ENCODE measurements around the gene POLL. TPM values are rescaled to one million over a fixed set of nuclear protein-coding genes. Genes with fewer than 3 reads are reported as not detected.

Gene POLL
- total and polyA plus RNA-seq, 2 of the 4 experiments (the other 2 are of a cell fraction): 6.3 to 23.7 TPM

GRCh38 chr10:101566333-101567164 is 21.5 kb downstream of the POLL start:
- Histone ChIP-seq H3K9ac (ENCODE audit: low read depth, low read length) (no peak overlapping the region), H3K9me1 (ENCODE audit: insufficient read depth, low read length) (peaks cover under 1% of the 10 kb centered on the region), H4K20me1 (ENCODE audit: insufficient read depth, low read length) (no peaks in the 10 kb centered on the region), H3K4ac (ENCODE audit: low read depth, low read length) (no peak overlapping the region), H4K8ac (ENCODE audit: low read depth in 2 of 2, low read length in 2 of 2) (no peak overlapping the region), H3K14ac (replicated peaks; ENCODE audit: low read depth, low read length) (no peak overlapping the region), H3K4me1 (ENCODE audit: control insufficient read depth, insufficient read depth, low read length) (peaks cover 6% of the 10 kb centered on the region), H2AK9ac (replicated peaks; ENCODE audit: low read depth, low read length, poor library complexity) (peak overlapping the region; percentile 48), H2BK5ac (ENCODE audit: low read depth, low read length, poor library complexity, severe bottlenecking) (no peak overlapping the region), H3K56ac (ENCODE audit: extremely low read depth, insufficient read depth, low read length) (peak overlapping the region; percentile 20; the same call in 1 of the 2 replicates), H2BK120ac (ENCODE audit: low read depth, low read length) (no peak overlapping the region), H2AK5ac (ENCODE audit: low read depth, low read length) (no peak overlapping the region), H3K27ac (ENCODE audit: insufficient read depth, low read length) (no peak overlapping the region), H4K91ac (ENCODE audit: insufficient read depth, low read depth, low read length) (no peak overlapping the region), H3K18ac (ENCODE audit: low read depth, low read length) (no peak overlapping the region), H2AFZ (replicated peaks; ENCODE audit: low read length, poor library complexity) (peak overlapping the region; percentile 82), H3K9me3 (ENCODE audit: control insufficient read depth, insufficient read depth, low read length) (no peaks in the 10 kb centered on the region), H3K4me3 (ENCODE audit: insufficient read depth, low read depth, low read length) (no peak overlapping the region), H3K4me2 (ENCODE audit: low read depth, low read length) (peak overlapping the region; percentile 69; the same call in 1 of the 2 replicates), H3K23ac (ENCODE audit: low read depth, low read length) (no peak overlapping the region), H3K36me3 (ENCODE audit: control insufficient read depth, insufficient read depth, low read length) (no peaks in the 10 kb centered on the region), H2BK20ac (ENCODE audit: low read depth, low read length) (no peak overlapping the region), H3K27me3 (ENCODE audit: control insufficient read depth, insufficient read depth, low read length) (peaks cover 46% of the 10 kb centered on the region), H4K5ac (ENCODE audit: low read depth, low read length) (no peak overlapping the region), H3K79me1 (ENCODE audit: low read depth in 1 of 2, low read length in 2 of 2) (no peaks in the 10 kb centered on the region), H2BK15ac (ENCODE audit: low read depth, low read length) (no peak overlapping the region)
- DNase-seq (peak; percentile 20), ATAC-seq (ENCODE audit: low read depth) (peak; percentile 13)
- dilution Hi-C loops (cut with HindIII; ENCODE audit: low sequenced_read_pairs, unreplicated experiment) (no loop called here), intact Hi-C loops (cut with micrococcal nuclease) (no loop called here), in situ Hi-C loops (cut with MboI; ENCODE audit: low sequenced_read_pairs) (no loop called here)
- TF ChIP-seq CTCF (conservative IDR thresholded peaks at IDR 0.05; ENCODE audit: low read depth, low read length) (0 out of 2 replicates have a peak, but pooled peaks have one; percentile 2), FOS (IDR thresholded peaks at IDR 0.05; ENCODE audit: low read depth, low read length) (no peak)
- BruUV-seq (replicated peaks): no TSS peak
- 9% methylated on average over 33 of the region's 59 CpGs; no CpG with 5 or more reads in 1 of the 2 experiments for WGBS, 2 experiments (ENCODE audit: extremely low coverage in 2 of 2, insufficient read length in 1 of 2)
- POLR2A ChIA-PET (ENCODE audit: unreplicated experiment): no interaction called here
- CTCF ChIA-PET: interaction anchor here (0.5 kb wide), 1 partner anchor 351 kb away, joined by 3 read pairs; no protein-coding TSS in a partner anchor

All from IMR-90 (cell line).